WI38 (cell line): ENCODE data around the gene ARL2.
A peak's percentile ranks its signal among the peaks of the same experiment; 100 is the strongest.
"Not testable (repeated sequence)": the region's sequence is repeated elsewhere in the genome, so short reads cannot be mapped to it uniquely, and the experiment has no call there.

Experiments used
- H3K4me3 ChIP-seq: 2 replicates; pipeline ENCODE4 v1.5.1; 2011; ENCODE audit warnings: low read depth, mild to moderate bottlenecking, control low read depth, low read length
- TF ChIP-seq, protein P1 (sequence below): IDR thresholded peaks from 2 replicates; pipeline ENCODE4 v1.5.1; 2012; ENCODE audit warnings: low read depth, mild to moderate bottlenecking, control low read depth, low read length

The ARL2 gene

GRCh38 chr11:65013130-65013887 is 651 bp upstream of the ARL2 start:
- TF ChIP-seq, protein P1, sequence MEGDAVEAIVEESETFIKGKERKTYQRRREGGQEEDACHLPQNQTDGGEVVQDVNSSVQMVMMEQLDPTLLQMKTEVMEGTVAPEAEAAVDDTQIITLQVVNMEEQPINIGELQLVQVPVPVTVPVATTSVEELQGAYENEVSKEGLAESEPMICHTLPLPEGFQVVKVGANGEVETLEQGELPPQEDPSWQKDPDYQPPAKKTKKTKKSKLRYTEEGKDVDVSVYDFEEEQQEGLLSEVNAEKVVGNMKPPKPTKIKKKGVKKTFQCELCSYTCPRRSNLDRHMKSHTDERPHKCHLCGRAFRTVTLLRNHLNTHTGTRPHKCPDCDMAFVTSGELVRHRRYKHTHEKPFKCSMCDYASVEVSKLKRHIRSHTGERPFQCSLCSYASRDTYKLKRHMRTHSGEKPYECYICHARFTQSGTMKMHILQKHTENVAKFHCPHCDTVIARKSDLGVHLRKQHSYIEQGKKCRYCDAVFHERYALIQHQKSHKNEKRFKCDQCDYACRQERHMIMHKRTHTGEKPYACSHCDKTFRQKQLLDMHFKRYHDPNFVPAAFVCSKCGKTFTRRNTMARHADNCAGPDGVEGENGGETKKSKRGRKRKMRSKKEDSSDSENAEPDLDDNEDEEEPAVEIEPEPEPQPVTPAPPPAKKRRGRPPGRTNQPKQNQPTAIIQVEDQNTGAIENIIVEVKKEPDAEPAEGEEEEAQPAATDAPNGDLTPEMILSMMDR, result peak; percentile 71
- peak overlapping the region; percentile 78 for H3K4me3 ChIP-seq

- H3K4me3 ChIP-seq, result peak overlapping the region; percentile 78
- TF ChIP-seq, protein P1, result no peak
Observed at GRCh38 chr11:65014726-65015227, 817 bp downstream of the ARL2 start.

DNA sequence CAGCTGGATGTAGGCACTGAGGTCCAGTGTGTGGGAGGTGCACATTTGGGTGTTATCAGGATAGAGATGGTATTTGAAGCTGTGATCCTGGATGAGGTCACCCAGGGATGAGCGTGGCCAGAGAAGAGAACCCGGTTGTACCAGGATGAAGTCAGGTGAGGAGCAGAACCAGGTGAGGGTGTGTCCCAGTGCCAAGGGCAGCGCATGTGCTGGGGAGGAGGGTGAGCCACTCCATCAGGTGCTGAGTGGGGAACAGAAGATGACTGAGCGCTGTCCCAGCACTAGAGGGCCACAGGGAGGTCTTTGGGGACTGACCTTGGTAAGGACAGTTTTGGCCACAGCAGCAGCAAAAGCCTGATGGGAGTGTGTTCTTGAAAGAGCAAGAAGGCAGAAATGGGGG is 2.7 kb downstream of the ARL2 start:
- TF ChIP-seq, protein P1, result no peak
- H3K4me3 ChIP-seq, result no peak overlapping the region

GRCh38 chr11:65017937-65018336 is 4.0 kb downstream of the ARL2 start:
- TF ChIP-seq, protein P1, result no peak
- H3K4me3 ChIP-seq, result no peak overlapping the region

DNA sequence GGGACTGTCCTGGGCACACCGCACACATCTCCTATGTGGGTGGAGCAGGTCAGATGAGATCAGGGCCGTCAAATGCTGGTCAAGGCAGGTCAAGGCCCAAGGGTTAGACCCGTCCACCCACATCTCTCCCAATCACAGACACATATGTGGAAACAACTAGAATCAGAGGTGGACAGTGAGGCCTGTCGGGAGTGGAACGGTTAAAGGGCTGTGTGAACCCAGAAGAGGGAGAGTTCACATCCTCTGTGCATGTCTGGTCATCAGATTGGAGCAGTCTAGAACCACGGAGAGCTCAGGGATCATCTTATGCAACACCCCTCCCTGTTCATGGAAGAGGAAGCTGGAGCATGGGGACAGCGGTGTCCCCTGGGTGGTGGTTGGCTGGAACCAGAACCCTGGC is 5.9 kb downstream of the ARL2 start:
- H3K4me3 ChIP-seq, result no peak overlapping the region
- TF ChIP-seq, protein P1, result no peak

GRCh38 chr11:65021003-65021402 is 7.0 kb downstream of the ARL2 start:
- TF ChIP-seq, protein P1, result no peak
- no peak overlapping the region for H3K4me3 ChIP-seq

- TF ChIP-seq, protein P1, result no peak
- H3K4me3 ChIP-seq, result no peak overlapping the region
Observed at GRCh38 chr11:65021509-65021908, 7.5 kb downstream of the ARL2 start.

- not testable (repeated sequence) for H3K4me3 ChIP-seq
Observed at GRCh38 chr11:65023502-65023901, 9.5 kb downstream of the ARL2 start.
